ENCODE measurements around the gene CTXN1.
"Not testable (repeated sequence)": the region's sequence is repeated elsewhere in the genome, so short reads cannot be mapped to it uniquely, and the experiment has no call there.

CTXN1 gene

DNA sequence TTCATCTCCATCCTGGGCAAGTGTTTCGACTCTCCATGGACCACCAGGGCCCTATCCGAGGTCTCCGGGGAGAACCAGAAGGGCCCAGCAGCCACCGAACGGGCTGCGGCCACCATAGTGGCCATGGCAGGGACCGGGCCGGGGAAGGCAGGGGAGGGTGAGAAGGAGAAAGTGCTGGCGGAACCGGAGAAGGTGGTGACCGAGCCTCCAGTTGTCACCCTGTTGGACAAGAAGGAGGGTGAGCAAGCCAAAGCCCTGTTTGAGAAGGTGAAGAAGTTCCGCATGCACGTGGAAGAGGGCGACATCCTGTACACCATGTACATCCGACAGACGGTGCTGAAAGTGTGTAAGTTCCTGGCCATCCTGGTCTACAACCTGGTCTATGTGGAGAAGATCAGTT, 27.0 kb downstream of the CTXN1 start:
- no peak for DNase-seq

DNA sequence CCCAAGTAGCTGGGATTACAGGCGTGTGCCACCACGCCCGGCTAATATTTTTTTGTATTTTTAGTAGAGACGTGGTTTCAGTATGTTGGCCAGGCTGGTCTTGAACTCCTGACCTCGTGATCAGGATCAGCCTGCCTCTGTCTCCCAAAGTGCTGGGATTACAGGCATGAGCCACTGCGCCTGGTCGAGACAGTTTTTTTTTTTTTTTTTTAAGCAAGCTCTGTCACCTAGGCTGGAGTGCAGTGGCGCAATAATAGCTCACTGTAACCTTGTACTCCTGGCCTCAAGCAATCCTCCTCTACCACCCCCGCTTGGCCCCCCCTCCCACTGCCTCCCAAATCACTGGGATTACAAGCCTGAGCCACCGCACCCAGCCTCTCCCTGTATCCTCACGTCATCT, 28.6 kb downstream of the CTXN1 start:
- DNase-seq: no peak

DNA sequence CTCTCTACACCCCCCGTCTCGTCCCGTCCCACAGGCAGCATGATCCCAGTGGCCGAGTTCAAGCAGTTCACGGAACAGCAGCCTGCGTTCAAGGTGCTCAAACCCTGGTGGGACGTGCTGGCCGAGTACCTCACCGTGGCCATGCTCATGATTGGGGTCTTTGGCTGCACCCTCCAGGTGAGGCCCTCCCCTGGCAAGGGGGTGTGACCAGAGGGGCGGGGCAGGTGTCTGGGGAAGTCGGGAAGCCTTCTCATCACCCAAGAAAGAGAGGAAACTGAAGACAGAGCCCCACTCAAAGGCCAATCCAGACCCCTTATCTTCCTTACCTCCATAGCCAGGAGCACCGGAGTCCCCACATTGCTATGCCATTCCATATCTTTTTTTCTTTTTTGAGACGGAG, 30.4 kb downstream of the CTXN1 start:
- DNase-seq: no peak

DNA sequence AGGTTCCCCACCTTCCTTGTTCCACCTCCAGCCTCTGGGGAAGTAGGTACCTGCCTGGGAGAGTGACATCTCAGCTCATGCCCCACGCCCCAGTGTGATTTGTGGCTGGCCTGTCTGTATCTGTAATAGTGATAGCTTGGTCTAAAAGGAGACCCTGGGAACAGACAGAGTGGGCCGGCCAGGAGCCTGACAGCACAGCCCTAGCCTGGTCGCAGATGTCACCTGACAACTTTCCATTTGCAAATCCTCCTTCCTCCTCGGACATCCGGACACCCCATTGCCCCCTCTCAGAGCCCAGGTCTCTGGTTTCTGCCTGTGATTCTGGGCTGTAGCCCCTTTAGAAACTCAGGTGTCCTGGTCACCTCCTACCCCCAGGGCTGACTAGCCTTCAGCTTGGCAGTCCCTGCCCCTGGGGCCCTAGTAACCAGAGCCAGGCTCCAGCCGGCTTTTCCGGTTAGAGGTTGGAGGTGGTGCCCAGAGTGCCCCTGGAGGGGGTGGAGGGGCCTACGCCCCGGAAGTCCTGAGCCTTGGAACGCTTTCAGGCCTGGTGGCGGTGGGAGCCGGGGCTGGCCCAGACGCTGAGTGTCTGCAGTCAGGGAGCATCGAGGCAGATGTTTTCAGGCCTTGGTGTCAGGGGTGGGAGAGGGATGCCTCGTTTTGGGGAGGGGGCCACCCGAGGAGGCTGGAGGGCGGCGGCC, 31.2 kb downstream of the CTXN1 start:
- DNase-seq: no peak

DNA sequence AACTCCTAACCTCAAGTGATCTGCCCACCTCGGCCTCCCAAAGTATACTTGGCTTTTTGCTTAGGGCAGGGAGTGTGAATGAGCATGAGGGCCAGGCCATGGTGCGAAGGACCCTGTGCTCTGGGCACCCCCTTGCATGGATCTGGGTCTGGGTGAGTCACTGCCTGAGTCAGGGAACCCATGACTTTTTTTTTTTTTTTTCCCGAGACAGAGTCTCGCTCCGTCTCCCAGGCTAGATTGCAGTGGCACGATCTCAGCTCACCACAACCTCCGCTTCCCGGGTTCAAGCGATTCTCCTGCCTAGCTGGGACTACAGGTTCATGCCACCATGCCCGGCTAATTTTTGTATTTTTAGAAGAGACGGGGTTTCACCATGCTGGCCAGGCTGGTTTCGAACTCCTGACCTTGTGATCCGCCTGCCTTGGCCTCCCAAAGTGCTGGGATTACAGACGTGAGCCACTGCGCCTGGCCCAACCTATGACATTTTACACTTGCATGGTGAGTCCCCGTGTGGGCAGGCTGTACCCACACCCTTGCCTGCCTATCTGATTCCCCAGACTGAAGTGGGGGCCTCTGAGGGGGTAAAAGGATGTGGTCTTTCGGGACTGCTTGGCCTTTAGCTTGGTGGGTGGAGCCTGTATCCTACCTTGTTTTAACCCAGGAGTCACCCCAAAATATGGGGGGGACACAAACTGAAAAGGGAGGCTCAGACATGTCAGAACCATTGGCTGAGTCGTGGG, 32.4 kb downstream of the CTXN1 start:
- not testable (repeated sequence) for DNase-seq

DNA sequence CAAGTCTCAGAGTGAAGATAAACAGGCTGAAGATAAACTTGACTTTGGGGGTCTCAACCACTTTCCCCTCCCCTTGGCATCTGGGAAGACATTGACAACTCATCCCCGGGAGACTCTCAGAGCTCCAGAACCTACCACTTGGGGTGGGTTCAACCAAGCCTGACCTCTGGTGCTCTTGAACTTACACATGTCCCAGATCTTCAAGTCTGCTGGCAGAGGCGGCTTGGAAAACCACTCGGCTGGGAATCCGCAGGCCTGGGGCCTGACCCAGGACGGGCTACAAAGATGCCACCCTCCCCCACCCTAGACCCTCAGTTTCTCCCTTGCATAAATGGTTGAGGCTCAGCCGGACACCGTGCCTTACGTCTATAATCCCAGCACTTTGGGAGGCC, 37.1 kb downstream of the CTXN1 start:
- DNase-seq: no peak

DNA sequence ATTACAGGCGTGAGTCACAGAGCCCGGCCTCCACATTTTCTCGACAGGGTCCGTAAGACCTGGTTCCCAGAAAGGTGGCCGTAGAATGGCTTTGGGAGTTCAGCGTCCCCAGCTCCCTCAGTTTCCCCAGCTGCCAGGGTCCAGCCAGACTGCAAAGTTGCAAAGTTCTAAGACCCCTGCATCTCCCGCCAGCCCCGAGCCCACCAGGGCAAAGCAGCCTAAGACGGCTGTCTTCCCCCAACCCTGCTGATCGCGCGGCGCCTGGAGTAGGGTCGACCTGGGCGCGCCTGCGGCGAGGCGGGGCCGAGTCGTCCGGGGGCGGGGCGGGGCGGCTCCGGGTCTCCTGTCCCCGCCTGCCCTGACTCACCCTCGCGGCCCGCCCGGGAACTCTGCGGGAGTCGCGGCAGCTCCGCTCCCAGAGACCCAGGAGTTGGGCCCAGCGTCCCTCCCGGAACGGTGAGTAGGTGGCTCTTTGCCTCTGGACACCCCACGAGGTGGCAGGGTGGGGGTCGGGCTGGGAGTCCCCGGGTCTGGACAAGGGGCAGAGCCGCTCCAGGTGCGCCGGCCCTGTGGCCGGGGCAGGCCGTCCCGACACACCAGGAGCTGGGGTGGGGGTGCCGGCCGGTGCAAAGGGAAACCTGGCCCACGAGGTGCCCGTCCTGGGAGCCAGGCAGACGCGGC, 37.6 kb downstream of the CTXN1 start, which contains the start of gene LRRC8E:
Gene LRRC8E (plus strand): TSS at position 366 of the 681 bp plus-strand sequence. CDS start 7,094 bp downstream, outside the sequence.
- DNase-seq: no peak

DNA sequence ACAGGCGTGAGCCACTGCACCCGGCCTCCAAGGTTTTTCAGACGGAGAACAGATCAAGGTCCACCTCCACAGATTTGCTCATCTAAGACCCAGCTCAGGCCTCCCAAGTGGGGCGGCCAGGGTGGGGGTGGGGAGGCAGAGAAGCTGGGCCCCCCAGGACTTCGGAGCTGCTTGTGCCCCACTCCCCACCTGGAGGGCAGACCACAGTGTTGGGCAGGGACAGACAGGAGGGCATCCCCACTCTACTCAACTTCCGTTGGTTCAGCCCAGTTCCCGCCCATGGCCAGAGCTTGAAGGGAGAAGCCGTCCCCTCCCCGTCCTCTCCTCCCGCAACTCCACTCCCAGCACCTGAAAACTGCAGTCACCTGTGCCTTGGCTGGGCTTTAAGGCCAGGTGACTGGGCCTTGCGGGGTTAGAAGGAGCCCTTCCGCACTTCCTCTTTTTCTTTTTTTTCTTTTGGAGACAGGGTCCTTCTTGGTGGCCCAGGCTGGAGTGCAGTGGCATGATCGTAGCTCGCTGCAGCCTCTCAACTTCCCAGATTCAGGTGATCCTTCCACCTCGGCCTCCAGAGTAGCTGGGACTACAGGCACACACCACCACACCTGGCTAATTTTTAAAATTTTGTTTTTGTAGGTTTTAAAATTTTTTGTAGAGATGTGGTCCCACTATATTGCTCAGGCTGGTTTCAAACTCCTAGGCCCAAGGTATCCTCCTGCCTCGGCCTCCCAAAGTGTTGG, 38.4 kb downstream of the CTXN1 start:
- DNase-seq: no peak

DNA sequence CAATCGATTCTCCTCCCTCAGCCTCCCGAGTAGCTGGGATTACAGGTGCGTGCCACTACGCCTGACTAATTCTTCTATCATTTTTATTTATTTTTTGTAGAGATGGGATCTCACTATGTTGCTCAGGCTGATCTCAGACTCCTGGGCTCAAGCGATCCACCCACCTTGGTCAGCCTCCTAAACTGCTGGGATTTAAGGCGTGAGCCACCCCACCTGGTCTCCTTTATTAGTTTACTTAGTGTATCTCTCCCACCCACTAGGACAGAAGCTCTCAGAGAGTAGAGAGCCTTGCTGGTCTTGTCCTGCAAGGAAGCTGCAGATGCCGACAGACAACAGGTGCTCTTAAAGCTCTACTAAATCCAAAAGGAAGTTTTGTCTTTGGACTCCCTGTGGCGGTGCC, 40.1 kb downstream of the CTXN1 start:
- no peak for DNase-seq

DNA sequence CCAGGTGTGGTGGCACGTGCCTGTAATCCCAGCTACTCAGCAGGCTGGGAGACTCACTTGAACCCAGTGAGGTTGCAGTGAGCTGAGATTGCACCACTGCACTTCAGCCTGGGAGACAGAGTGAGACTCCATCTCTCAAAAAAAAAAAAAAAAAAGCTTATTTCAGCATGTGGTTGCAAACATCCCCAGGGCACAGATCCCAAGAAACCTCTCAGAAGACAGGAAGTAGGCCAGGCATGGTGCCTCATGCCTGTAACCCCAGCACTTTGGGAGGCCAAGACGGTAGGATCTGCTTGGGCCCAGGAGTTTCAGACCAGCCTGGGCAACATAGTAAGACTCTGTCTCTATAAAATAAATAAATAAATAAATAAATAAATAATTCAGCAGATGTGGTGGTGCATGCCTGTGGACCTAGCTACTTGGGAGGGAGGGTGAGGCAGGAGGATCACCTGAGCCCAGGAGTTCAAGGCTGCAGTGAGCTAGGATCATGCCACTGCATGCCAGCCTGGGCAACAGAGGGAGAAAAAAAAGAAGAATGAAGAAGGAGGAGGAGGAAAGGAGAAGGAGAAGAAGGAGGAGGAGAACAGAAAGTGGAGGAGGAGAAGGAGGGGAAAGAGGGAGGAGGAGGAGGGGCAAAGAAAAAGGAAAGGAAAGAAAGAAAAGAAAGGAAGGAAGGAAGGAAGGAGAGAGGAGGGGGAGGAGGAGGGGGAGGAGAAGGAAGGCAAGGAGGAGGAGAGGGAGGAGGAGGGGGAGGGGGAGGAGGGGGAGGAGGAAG, 42.0 kb downstream of the CTXN1 start:
- no peak for DNase-seq

DNA sequence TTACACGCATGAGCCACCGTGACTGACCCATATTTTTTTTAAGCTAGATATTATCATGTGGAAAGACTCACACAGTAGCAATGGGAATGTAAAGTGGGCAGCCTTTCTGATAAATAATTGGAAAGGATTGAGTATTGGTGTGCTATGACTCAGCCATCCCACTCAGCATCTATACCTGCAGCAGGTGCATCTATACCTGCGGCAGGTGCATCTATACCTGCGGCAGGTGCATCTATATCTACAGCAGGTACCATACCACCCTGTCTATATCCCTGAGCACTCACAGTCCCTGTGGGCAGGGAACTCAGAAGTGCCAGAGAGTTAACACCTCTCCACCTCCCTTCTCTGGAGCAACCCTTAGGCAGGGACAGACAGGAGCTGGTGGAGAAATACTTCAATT, 42.8 kb downstream of the CTXN1 start:
- DNase-seq: no peak

DNA sequence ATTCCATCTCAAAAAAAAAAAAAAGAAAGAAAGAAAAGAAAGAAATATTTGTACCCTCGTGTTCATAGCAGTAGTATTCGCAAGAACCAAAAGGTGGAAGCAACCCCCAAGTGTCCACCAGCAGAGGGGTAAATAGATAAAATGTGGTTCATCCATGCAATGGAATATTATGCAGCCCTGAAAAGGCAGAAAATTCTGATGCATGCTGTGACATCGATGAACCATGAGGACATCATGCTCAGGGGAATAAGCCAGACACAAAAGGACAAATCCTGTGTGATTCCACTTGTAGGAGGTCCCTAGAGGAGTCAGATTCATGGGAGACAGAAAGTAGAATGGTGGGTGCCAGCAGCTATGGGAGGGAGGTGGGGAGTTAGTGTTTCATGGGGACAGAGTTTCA, 44.0 kb downstream of the CTXN1 start:
- DNase-seq: no peak

DNA sequence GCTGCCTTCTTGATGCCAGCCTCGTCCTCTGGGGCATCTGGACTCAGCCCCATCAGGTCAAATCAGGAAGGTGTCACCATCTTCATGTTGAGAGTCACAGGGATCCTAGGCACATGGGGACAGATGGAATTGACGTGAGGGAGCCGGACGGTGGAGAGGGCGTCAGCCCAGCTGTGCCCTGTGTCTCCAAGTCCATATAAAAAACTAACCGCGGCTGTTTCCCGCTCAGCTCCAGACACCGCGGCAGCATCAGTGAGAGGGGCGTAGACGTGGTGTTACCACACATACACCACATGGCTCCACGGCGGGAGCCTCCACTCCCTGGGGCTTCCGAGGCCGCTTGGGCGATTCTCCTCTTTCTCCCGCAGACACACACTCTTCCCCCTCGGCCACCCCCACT, 46.1 kb downstream of the CTXN1 start:
- no peak for DNase-seq

DNA sequence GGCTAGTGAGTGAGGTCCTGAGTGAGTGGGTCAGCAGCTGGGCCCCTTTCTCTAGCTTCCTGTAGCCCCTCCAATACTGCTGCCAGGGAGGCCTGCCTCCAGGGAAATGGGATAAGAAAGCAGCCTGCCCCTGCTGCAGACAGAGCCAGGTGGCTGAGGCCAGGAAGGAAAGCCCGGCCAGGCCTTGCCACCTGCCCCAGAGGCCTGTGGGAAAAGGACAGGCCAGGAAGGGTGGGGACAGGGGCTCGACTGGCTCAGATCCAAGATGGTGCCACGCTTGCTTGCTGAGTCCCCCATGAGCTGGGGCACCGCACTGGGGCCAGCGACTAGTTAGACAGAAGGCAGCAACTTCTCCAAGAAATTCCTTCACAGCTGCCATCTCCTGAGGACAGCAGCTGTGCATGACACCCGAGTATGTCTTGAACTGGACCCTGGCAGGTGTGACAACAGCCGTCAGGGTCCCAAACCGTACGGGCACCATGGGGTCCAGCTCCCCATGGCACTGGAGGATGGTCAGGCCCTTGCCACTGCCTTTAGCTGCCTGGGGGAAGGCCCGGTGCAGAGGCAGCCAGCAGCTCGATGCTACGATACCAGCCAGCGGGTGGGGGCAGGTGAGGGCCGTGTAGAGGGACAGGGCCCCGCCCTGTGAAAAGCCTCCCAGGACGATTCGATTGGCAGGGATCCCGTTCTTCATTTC, 46.7 kb downstream of the CTXN1 start:
- DNase-seq: no peak

DNA sequence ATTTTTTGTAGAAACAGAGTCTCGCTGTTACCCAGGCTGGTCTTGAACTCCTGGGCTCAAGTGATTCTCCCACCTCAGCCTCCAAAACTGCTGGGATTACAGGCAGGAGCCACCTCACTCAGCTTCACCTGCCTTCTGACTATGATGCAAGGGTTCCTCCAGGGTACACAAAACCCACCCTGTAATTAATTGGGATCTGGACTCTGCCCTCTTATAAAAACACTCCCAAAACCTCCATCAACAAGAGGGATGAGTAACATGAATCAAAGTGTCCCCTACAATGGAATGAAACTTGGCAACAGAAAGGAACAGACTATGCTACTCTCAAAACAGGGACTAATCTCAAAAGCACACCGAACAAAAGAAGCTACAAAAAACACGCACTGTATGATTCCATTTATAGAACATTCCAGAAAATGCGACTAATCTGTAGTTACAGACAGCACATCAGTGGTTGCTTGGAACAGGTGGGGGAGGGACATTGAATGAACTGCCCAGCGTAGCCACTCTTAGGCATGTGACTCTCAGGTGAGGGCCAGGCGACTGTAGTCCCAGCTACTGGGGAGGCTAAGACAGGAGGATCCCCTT, 48.6 kb downstream of the CTXN1 start:
- no peak for DNase-seq

DNA sequence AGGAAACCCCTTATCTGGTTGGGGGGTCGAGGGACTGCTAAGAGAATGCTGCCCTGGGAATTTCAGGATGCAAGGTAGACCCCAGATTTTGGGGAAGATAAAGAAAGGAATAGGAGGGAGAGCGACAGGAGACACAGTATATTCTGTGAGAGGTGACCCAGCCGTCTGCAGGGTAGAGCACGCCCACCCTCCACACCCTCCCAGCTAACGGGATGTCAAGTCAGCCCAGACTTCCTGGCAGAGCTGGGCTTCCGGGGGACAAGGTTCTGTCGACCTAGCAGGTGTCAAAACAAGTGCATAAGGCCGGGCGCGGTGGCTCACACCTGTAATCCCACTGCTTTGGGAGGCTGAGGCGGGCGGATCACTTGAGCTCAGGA, 51.0 kb downstream of the CTXN1 start:
- no peak for DNase-seq
